ENCODE measurements around the gene SCAPER. TPM values are rescaled to one million over a fixed set of nuclear protein-coding genes. Genes with fewer than 3 reads are reported as not detected.

Gene SCAPER
- total RNA-seq, 2 experiments from 2014 or later: 31.4 to 32.7 TPM

DNA sequence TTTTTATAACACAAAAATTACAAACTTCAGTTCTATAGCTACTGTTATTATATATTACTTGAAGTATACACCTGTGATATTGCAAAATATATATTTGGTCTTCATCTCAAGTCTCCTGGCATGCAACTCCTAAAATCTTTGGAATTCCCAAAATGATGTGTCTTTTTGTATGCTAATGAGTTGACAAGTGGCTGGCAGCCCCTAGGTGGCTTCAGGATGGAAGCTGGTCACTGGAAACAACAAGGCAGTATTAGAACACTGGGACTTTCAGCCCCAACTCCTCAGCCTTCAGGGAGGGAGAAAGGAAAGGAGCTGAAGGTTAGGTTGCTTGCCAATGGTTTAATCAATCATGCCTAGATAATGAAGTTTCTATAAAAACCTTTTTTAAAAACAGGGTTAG, 112.0 kb downstream of the SCAPER start:
- H3K4me1 Mint-ChIP-seq (ENCODE audit: low read depth): no peaks in the 10 kb centered on the region
- ATAC-seq (no peak), DNase-seq (no peak)
- TF ChIP-seq, protein P1, sequence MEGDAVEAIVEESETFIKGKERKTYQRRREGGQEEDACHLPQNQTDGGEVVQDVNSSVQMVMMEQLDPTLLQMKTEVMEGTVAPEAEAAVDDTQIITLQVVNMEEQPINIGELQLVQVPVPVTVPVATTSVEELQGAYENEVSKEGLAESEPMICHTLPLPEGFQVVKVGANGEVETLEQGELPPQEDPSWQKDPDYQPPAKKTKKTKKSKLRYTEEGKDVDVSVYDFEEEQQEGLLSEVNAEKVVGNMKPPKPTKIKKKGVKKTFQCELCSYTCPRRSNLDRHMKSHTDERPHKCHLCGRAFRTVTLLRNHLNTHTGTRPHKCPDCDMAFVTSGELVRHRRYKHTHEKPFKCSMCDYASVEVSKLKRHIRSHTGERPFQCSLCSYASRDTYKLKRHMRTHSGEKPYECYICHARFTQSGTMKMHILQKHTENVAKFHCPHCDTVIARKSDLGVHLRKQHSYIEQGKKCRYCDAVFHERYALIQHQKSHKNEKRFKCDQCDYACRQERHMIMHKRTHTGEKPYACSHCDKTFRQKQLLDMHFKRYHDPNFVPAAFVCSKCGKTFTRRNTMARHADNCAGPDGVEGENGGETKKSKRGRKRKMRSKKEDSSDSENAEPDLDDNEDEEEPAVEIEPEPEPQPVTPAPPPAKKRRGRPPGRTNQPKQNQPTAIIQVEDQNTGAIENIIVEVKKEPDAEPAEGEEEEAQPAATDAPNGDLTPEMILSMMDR (IDR thresholded peaks at IDR 0.05): no peak
- ChIA-PET POLR2A (interaction anchor here (1.1 kb wide), 1 partner anchor 36 kb away, joined by 3 read pairs; no protein-coding TSS in a partner anchor), CTCF (interaction anchor here (1.1 kb wide), 1 partner anchor 750 kb away, joined by 3 read pairs; no protein-coding TSS in a partner anchor)
- intact Hi-C loops (cut with micrococcal nuclease): no loop called here
- H3K27ac Mint-ChIP-seq: no peak overlapping the region
- H3K9me3 Mint-ChIP-seq: peaks cover 8% of the 10 kb centered on the region
- no peaks in the 10 kb centered on the region for H3K27me3 Mint-ChIP-seq
- H3K36me3 Mint-ChIP-seq (ENCODE audit: low read depth): peaks cover 43% of the 10 kb centered on the region
- no peak overlapping the region for H3K4me3 Mint-ChIP-seq

DNA sequence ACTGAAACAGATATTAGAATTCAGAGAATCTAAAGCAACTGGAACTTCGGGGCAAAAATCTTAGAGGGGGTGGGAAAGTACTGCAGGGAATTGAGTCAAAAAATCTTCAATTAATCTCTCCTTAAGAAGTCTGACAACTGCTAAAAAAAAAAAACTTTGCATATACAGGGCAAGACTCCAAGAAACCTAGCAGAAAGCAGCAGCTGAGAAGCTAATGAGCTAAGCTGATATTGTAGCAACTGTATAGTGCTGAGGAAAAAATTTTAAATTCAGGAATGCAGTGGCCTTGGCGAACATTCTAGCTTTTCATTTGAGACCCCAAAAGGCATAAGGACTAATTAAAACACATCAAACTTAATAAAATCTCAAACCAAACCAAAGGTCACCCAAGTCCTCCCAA, 113.6 kb downstream of the SCAPER start:
- CTCF ChIA-PET: no interaction called here
- Mint-ChIP-seq H3K27me3 (no peaks in the 10 kb centered on the region), H3K27ac (no peak overlapping the region), H3K4me1 (ENCODE audit: low read depth) (no peaks in the 10 kb centered on the region), H3K4me3 (no peak overlapping the region), H3K9me3 (peaks cover 8% of the 10 kb centered on the region), H3K36me3 (ENCODE audit: low read depth) (peaks cover 40% of the 10 kb centered on the region)
- ATAC-seq (no peak), DNase-seq (no peak)
- POLR2A ChIA-PET: no interaction called here
- intact Hi-C loops (cut with micrococcal nuclease): no loop called here
- TF ChIP-seq, protein P1 (IDR thresholded peaks at IDR 0.05): no peak

DNA sequence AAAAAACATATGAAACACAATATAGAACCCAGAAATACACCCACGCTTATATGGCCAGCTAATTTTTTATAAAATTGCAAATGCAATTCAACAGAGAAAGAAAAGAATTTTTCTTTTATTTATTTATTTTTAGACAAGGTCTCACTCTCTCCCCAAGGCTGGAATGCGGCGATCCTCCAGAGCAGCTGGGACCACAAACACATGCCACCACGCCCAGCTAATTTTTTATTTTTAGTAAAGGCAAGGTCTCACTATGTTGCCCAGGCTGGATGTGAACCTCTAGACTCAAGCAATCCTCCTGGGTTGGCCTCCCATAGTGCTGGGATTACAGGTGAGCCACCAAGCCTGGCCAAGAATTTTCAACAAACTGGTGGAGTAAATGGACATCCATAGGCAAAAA, 117.9 kb downstream of the SCAPER start:
- Mint-ChIP-seq H3K4me1 (ENCODE audit: low read depth) (no peaks in the 10 kb centered on the region), H3K27me3 (no peaks in the 10 kb centered on the region), H3K4me3 (no peak overlapping the region), H3K9me3 (peaks cover 16% of the 10 kb centered on the region), H3K36me3 (ENCODE audit: low read depth) (peaks cover 52% of the 10 kb centered on the region), H3K27ac (no peak overlapping the region)
- DNase-seq (no peak), ATAC-seq (no peak)
- intact Hi-C loops (cut with micrococcal nuclease): no loop called here
- ChIA-PET CTCF (no interaction called here), POLR2A (no interaction called here)
- TF ChIP-seq, protein P1 (IDR thresholded peaks at IDR 0.05): no peak

DNA sequence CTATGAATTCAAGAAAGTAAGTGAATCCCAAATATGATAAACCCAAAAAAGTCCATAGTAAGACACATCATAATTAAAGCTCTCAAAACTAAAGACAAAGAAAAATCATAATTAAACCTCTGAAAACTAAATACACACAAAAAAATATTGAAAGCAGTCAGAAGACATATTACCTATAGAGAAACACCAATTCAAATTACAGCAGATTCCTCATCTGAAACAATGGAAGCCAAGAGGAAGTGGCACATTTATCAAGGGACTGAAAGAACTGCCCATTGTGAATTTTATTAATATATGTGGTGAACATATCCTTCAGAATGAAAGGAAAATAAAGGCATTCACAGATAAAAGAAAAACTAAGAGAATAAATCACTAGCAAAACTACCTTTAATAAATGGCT, 128.2 kb downstream of the SCAPER start:
- ATAC-seq (no peak), DNase-seq (no peak)
- H3K27me3 Mint-ChIP-seq: no peaks in the 10 kb centered on the region
- H3K36me3 Mint-ChIP-seq (ENCODE audit: low read depth): peaks cover 13% of the 10 kb centered on the region
- H3K4me3 Mint-ChIP-seq: no peak overlapping the region
- TF ChIP-seq, protein P1 (IDR thresholded peaks at IDR 0.05): no peak
- H3K27ac Mint-ChIP-seq: no peak overlapping the region
- intact Hi-C loops (cut with micrococcal nuclease): no loop called here
- H3K9me3 Mint-ChIP-seq: peaks cover 4% of the 10 kb centered on the region
- ChIA-PET POLR2A (no interaction called here), CTCF (interaction anchor here (1.0 kb wide), 1 partner anchor 14 kb away, joined by 3 read pairs; no protein-coding TSS in a partner anchor)
- H3K4me1 Mint-ChIP-seq (ENCODE audit: low read depth): peaks cover 8% of the 10 kb centered on the region

DNA sequence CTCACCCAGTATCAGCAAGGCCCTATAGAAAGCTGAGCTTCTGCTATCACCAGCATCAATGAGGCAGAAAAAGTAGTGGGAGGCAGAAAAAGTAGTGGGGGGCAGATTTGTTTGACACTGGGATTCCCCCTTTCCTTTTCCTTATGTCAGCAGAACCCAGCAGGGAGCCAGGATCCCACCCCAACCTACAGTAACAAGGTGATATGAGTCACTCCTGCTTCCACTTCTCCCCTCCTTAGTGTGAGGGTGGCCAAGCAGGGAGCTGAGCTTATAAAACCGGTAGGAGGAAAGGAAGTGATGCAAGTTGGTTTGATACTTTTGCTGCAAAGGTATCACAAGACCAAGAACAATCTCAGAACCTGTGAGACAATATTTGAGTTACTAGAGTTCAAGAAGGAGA, 128.7 kb downstream of the SCAPER start:
- intact Hi-C loops (cut with micrococcal nuclease): no loop called here
- TF ChIP-seq, protein P1 (IDR thresholded peaks at IDR 0.05): no peak
- Mint-ChIP-seq H3K27me3 (no peaks in the 10 kb centered on the region), H3K4me3 (no peak overlapping the region), H3K4me1 (ENCODE audit: low read depth) (peaks cover 8% of the 10 kb centered on the region), H3K9me3 (peaks cover 4% of the 10 kb centered on the region), H3K27ac (no peak overlapping the region), H3K36me3 (ENCODE audit: low read depth) (peaks cover 13% of the 10 kb centered on the region)
- POLR2A ChIA-PET: no interaction called here
- DNase-seq (peak; percentile 9), ATAC-seq (peak; percentile 39)
- CTCF ChIA-PET: interaction anchor here (1.0 kb wide), 1 partner anchor 14 kb away, joined by 3 read pairs; no protein-coding TSS in a partner anchor
